PC-3 (cell line): Measurements from ENCODE around the gene ZNF358. TPM values are rescaled to one million over a fixed set of nuclear protein-coding genes. Genes with fewer than 3 reads are reported as not detected.

Experiments used
- ATAC-seq: fragments of 200-7000 bp; cut with Tn5 transposase; 2 replicates; pipeline ENCODE4 v1.9.1; 2020; ENCODE audit warnings: mild to moderate bottlenecking, moderate library complexity
- BruUV-seq: library from RNA; stranded (reverse); fragments of 400-500 nt; replicated peaks from 2 replicates; lab custom pipeline; 2021; lab: Mats Ljungman, UMichigan
- CTCF ChIA-PET: fragments of 300-600 bp; sonication (Branson Sonifier 250); formaldehyde crosslinking; loops from one replicate; lab custom pipeline; 2022; ENCODE audit warnings: antibody characterized with exemption; lab: Charles Lee
- POLR2A ChIA-PET: fragments of 300-600 bp; sonication (Branson Sonifier 250); formaldehyde crosslinking; loops from one replicate; lab custom pipeline; 2022; ENCODE audit warnings: antibody characterized with exemption; ENCODE audit not compliant: unreplicated experiment; lab: Charles Lee
- DNase-seq: peaks from one replicate; pipeline ENCODE4 v3.0.0-alpha.2; 2015
- H2AFZ ChIP-seq: fragments of 300-600 bp; sonication (generic); 2 replicates; pipeline ENCODE4 v1.6.0; 2016; ENCODE audit warnings: antibody characterized with exemption, low read length
- H3F3A ChIP-seq: fragments of 300-600 bp; sonication (generic); one replicate; pipeline ENCODE4 v1.6.0; 2017; ENCODE audit warnings: antibody characterized with exemption, low read length, control low read depth, mild to moderate bottlenecking; ENCODE audit not compliant: unreplicated experiment
- H3K27ac ChIP-seq: fragments of 300-600 bp; sonication (generic); 2 replicates; pipeline ENCODE4 v1.5.1; 2016; ENCODE audit warnings: mild to moderate bottlenecking, low read length
- H3K27me3 ChIP-seq: fragments of 300-600 bp; sonication (generic); 2 replicates; pipeline ENCODE4 v1.6.1; 2016; ENCODE audit warnings: low read length, mixed read lengths
- H3K36me3 ChIP-seq: fragments of 300-600 bp; sonication (generic); 2 replicates; pipeline ENCODE4 v1.6.1; 2016; ENCODE audit warnings: low read depth, mixed run types, low read length, mixed read lengths
- H3K4me1 ChIP-seq: fragments of 300-600 bp; sonication (generic); 2 replicates; pipeline ENCODE4 v1.5.1; 2016; ENCODE audit warnings: low read length; ENCODE audit not compliant: insufficient read depth
- H3K4me2 ChIP-seq: fragments of 300-600 bp; sonication (generic); 2 replicates; pipeline ENCODE4 v1.6.0; 2016; ENCODE audit warnings: low read length
- H3K4me3 ChIP-seq: fragments of 300-600 bp; sonication (generic); 2 replicates; pipeline ENCODE4 v1.5.1; 2016; ENCODE audit warnings: mild to moderate bottlenecking, low read length, mixed read lengths
- H3K79me2 ChIP-seq: fragments of 300-600 bp; sonication (generic); 2 replicates; pipeline ENCODE4 v1.6.1; 2017; ENCODE audit warnings: low read length, mixed read lengths
- H3K9ac ChIP-seq: fragments of 300-600 bp; sonication (generic); 2 replicates; pipeline ENCODE4 v1.6.0; 2016; ENCODE audit warnings: mild to moderate bottlenecking, low read length
- H3K9me2 ChIP-seq: fragments of 300-600 bp; sonication (generic); replicated peaks from 2 replicates; pipeline ENCODE4 v1.6.1; 2016; ENCODE audit warnings: mixed run types, low read length, mixed read lengths
- H3K9me3 ChIP-seq: fragments of 300-600 bp; sonication (generic); 2 replicates; pipeline ENCODE4 v1.6.1; 2016; ENCODE audit warnings: low read length, mixed read lengths
- H4K20me1 ChIP-seq: fragments of 300-600 bp; sonication (generic); 2 replicates; pipeline ENCODE4 v1.6.1; 2016; ENCODE audit warnings: low read length, mixed read lengths
- CTCF ChIP-seq: fragments of 300-600 bp; sonication (generic); conservative IDR thresholded peaks from 2 replicates; pipeline ENCODE4 v1.5.1; 2017; ENCODE audit warnings: antibody characterized with exemption, low read depth, mild to moderate bottlenecking, low read length
- EZH2 ChIP-seq: fragments of 300-600 bp; sonication (generic); IDR thresholded peaks from one replicate; pipeline ENCODE4 v1.6.1; 2017; ENCODE audit warnings: antibody characterized with exemption, mild to moderate bottlenecking, low read length; ENCODE audit not compliant: unreplicated experiment
- EZH2phosphoT487 ChIP-seq: fragments of 300-600 bp; sonication (generic); IDR thresholded peaks from 2 replicates; pipeline ENCODE4 v1.6.1; 2018; ENCODE audit warnings: mild to moderate bottlenecking, antibody characterized with exemption, low read length, borderline replicate concordance
- intact Hi-C: fragments of 100-400 bp; cut with micrococcal nuclease; formaldehyde crosslinking; loops from 2 replicates; pipeline ENCODE4 v1.9.0; 2023
- total RNA-seq: library from RNA; depleted of rRNA; stranded (reverse); fragments of >200 nt; gene quantifications from 2 replicates; pipeline ENCODE4 v1.2.3, GENCODE V29; 2014

The ZNF358 gene
- total RNA-seq, 1 experiment from 2014 or later: 41.6 TPM

DNA sequence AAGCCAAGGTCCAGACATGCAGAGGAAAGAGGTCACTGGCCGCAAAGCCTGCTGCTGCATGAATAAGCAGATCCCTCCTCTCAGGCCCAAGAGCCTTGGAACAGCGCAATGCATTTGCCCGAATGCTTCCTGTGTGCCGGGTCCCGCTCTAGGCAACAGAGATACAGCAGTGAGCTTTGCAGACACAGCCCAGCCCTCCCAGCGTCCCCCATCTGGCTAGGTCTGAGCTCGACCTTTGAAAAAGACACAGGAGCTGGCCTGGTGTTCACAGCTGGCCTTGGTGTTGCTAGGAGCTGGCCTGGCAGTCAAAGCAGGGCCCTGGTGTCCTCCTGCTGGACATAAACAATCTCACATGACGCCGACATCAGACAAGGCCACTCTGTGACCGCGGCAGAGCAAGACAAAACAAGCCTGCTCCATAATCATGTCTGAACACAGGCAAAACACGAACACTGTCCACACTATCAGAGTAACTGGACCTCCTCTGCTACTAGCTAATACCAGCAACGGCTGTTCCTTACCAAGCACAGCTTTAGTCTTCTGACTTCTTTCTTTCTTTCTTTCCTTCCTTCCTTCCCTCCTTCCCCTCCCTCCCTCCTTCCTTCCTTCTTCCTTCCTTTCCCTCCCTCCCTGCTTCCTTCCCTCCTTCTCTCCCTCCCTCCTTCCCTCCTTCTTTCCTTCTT, 21.3 kb upstream of the ZNF358 start:
- no peak overlapping the region for H3K4me3 ChIP-seq
- no peak overlapping the region for H3K4me2 ChIP-seq
- H3K9ac ChIP-seq: no peak overlapping the region
- DNase-seq (no peak), ATAC-seq (peak; percentile 45)
- H3K79me2 ChIP-seq: no peaks in the 10 kb centered on the region
- TF ChIP-seq CTCF (no peak), EZH2 (no peak), EZH2phosphoT487 (no peak)
- no peaks in the 10 kb centered on the region for H3K9me2 ChIP-seq
- H3K36me3 ChIP-seq: no peaks in the 10 kb centered on the region
- POLR2A ChIA-PET: no interaction called here
- H3K4me1 ChIP-seq: no peaks in the 10 kb centered on the region
- H4K20me1 ChIP-seq: no peaks in the 10 kb centered on the region
- H3K9me3 ChIP-seq: no peaks in the 10 kb centered on the region
- CTCF ChIA-PET: no interaction called here
- no peak overlapping the region for H3K27ac ChIP-seq
- no peaks in the 10 kb centered on the region for H3F3A ChIP-seq
- H3K27me3 ChIP-seq: no peaks in the 10 kb centered on the region
- no TSS peak for BruUV-seq
- no peak overlapping the region for H2AFZ ChIP-seq
- intact Hi-C loops: no loop called here

DNA sequence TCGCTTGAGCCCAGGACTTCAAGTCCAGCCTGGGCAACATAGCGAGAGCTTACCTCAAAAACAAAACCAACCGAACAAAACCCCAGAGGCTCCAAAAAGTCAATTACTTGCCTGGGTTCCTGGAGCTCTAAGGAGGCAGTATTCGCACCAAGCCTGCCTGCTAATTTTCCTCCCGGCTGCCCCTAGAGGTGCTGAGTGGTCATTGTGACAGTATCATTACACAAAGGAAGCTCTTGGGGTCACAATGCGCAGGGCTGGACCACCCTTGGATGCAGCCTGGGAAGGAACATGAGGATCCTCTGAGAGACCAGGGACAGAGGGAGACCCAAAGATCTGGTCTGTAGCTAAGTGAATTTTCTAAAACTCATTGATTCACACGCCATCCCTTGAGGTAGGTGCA, 18.6 kb upstream of the ZNF358 start:
- Histone ChIP-seq H4K20me1 (no peaks in the 10 kb centered on the region), H3K9me2 (no peaks in the 10 kb centered on the region), H3F3A (no peaks in the 10 kb centered on the region), H3K27ac (no peak overlapping the region), H3K36me3 (no peaks in the 10 kb centered on the region), H3K4me1 (peaks cover 7% of the 10 kb centered on the region; the same call in 1 of the 2 replicates), H3K4me2 (no peak overlapping the region), H3K4me3 (no peak overlapping the region), H3K9ac (no peak overlapping the region), H2AFZ (no peak overlapping the region), H3K27me3 (no peaks in the 10 kb centered on the region), H3K79me2 (no peaks in the 10 kb centered on the region), H3K9me3 (no peaks in the 10 kb centered on the region)
- POLR2A ChIA-PET: interaction anchor here (0.5 kb wide), 1 partner anchor 121 kb away, joined by 4 read pairs; no protein-coding TSS in a partner anchor
- TF ChIP-seq CTCF (peak; percentile 47), EZH2 (no peak), EZH2phosphoT487 (no peak)
- no TSS peak for BruUV-seq
- intact Hi-C loops: no loop called here
- DNase-seq (no peak), ATAC-seq (peak; percentile 61)
- CTCF ChIA-PET: interaction anchor here (0.5 kb wide), 1 partner anchor 99 kb away, joined by 3 read pairs; no protein-coding TSS in a partner anchor

GRCh38 chr19:7500811-7501450, 15.0 kb upstream of the ZNF358 start:
- H3K79me2 ChIP-seq: no peaks in the 10 kb centered on the region
- H3K4me3 ChIP-seq: peak overlapping the region; percentile 53
- BruUV-seq: no TSS peak
- H3K27me3 ChIP-seq: no peaks in the 10 kb centered on the region
- no peaks in the 10 kb centered on the region for H4K20me1 ChIP-seq
- peak overlapping the region; percentile 89 for H2AFZ ChIP-seq
- H3K4me2 ChIP-seq: peak overlapping the region; percentile 78
- ChIA-PET CTCF (interaction anchor here (0.6 to 1.0 kb wide), 2 partner anchors 103 to 123 kb away, joined by 3 read pairs; no protein-coding TSS in a partner anchor), POLR2A (no interaction called here)
- DNase-seq (peak; percentile 83), ATAC-seq (peak; percentile 55)
- peaks cover 16% of the 10 kb centered on the region for H3K4me1 ChIP-seq
- H3K36me3 ChIP-seq: no peaks in the 10 kb centered on the region
- H3F3A ChIP-seq: no peaks in the 10 kb centered on the region
- no peaks in the 10 kb centered on the region for H3K9me2 ChIP-seq
- intact Hi-C loops: loop anchor here (10.0 kb wide), 1 partner anchor 106 kb away; no protein-coding TSS in a partner anchor
- no peak overlapping the region for H3K27ac ChIP-seq
- TF ChIP-seq EZH2 (no peak), EZH2phosphoT487 (no peak), CTCF (no peak)
- H3K9ac ChIP-seq: peak overlapping the region; percentile 5; the same call in 1 of the 2 replicates
- no peaks in the 10 kb centered on the region for H3K9me3 ChIP-seq
